GM19351 (cell line): ENCODE measurements around the gene MAGEH1.

Experiments
- ATAC-seq: cut with Tn5 transposase; IDR thresholded peaks from one replicate; pipeline ENCODE4 v1.9.1; 2021; ENCODE audit warnings: mild to moderate bottlenecking, moderate library complexity; ENCODE audit not compliant: unreplicated experiment

MAGEH1 gene

DNA sequence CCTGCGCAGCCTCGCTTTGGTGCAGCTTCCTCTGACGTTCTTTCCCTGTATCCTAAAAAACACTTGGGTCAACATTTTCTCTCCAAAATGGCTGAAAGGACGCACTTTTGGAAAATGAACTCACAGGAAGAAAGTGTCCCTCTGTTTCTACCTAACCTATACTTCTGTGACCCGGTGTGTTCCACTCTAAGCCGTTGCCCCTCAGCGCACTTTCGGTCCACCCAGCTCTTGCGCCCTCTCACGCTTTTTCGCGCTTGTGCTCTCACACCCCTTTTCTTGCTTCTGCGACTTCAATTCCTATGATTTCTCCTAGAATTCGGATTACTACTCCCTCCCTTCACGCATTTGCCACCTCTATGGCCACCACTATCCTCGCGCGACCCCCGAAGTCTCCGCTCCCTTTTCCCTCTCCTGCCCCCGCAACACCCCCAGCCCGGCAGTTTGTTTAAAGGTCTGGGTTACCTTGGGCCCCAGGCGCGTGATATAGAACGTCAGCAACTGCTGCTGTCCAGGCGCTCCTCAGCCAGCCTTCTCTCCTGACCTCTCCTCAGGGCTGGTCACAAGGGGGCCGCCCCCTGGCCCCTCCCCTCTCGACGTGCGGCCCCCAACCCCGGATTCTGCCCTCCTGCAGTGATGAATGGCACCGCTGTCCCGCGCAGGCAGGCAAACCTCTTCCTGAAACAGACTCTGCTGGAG lies 37.5 kb downstream of the MAGEH1 start, which contains the start of gene USP51:
TSS of gene USP51 (minus strand) at position 535 of the 696 bp plus-strand sequence. CDS start 909 bp downstream, outside the sequence.
- peak; percentile 50 for ATAC-seq

DNA sequence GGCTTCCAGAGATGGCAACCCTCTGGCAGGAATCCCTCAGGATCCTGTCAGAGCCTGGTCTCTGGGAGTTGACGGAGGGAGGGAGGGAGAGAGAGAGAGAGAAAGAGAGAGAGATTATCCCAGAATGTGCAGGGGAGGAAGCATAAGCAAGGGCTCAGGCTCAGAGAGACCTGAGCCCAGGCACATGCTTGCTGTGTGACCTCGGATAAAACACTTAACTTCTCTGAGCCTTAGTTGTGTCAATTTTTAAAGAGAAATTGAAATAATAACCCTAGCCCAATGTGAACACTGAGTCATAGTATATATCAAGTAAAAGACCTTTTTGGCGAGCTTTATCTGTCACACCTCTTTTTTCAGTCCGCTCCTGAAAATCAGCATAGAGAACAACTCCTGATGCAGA lies 38.2 kb downstream of the MAGEH1 start:
- no peak for ATAC-seq

DNA sequence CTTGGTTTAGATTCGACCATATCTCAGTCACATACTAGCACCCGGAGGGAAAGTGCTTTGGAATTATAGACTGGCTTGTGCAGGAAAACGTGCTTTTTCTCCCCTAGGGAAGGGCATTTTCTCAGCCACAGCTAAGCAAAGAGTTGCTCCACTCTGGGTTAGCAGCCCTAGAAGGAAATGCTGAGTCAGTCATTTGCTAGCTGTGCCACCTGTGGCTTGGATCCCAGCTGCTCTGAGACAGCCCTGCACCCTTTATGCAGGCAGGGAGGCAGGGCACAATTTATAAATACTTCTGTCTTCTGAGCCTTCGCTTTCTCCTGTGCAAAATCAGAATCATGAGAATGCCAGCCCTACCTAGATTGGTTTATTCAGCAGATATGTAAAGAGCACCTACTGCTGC lies 39.0 kb downstream of the MAGEH1 start:
- ATAC-seq, result no peak
